ENCODE data around the gene CDPF1. TPM values are rescaled to one million over a fixed set of nuclear protein-coding genes. Genes with fewer than 3 reads are reported as not detected.
A peak's percentile ranks its signal among the peaks of the same experiment; 100 is the strongest.
"Not testable (repeated sequence)": the region's sequence is repeated elsewhere in the genome, so short reads cannot be mapped to it uniquely, and the experiment has no call there.

Gene CDPF1
- polyA plus RNA-seq, 12 donors, result 9.5 to 14.2 (median 11.0) TPM; not detected in 2

GRCh38 chr22:46286941-46287872, 37.1 kb upstream of the CDPF1 start:
- no peak for DNase-seq

GRCh38 chr22:46286006-46286405, 35.9 kb upstream of the CDPF1 start:
- DNase-seq, result no peak

GRCh38 chr22:46281866-46282678, 32.0 kb upstream of the CDPF1 start:
- no peak for DNase-seq

GRCh38 chr22:46280999-46281623, 31.0 kb upstream of the CDPF1 start:
- no peak for DNase-seq

- no peak for DNase-seq
Measured at GRCh38 chr22:46280063-46280817, 30.1 kb upstream of the CDPF1 start.

GRCh38 chr22:46278656-46279645, 28.9 kb upstream of the CDPF1 start:
- DNase-seq, result no peak

GRCh38 chr22:46276563-46276962, 26.5 kb upstream of the CDPF1 start:
- no peak for DNase-seq

- DNase-seq, result no peak
Measured at GRCh38 chr22:46275455-46276122, 25.5 kb upstream of the CDPF1 start.

- no peak for DNase-seq
Measured at GRCh38 chr22:46274381-46274780, 24.3 kb upstream of the CDPF1 start.

- DNase-seq, result no peak
Measured at GRCh38 chr22:46273432-46274148, 23.5 kb upstream of the CDPF1 start.

GRCh38 chr22:46272762-46273431, 22.8 kb upstream of the CDPF1 start:
- DNase-seq, result no peak

- DNase-seq, result no peak
Measured at GRCh38 chr22:46272196-46272595, 22.1 kb upstream of the CDPF1 start.

- no peak for DNase-seq
Measured at GRCh38 chr22:46269564-46269963, 19.5 kb upstream of the CDPF1 start.

GRCh38 chr22:46267431-46268279, 17.6 kb upstream of the CDPF1 start, which contains the start of gene TTC38:
TTC38 (plus strand) TSS chr22:46268008; CDS start chr22:46268040, 32 bp downstream.
- peak; percentile 90 for DNase-seq

GRCh38 chr22:46265627-46266026, 15.5 kb upstream of the CDPF1 start:
- DNase-seq, result not testable (repeated sequence)

- DNase-seq, result not testable (repeated sequence)
Measured at GRCh38 chr22:46264520-46264919, 14.4 kb upstream of the CDPF1 start.

GRCh38 chr22:46263216-46263590, 13.1 kb upstream of the CDPF1 start, which contains the start of gene PKDREJ:
PKDREJ (minus strand) TSS chr22:46263343; CDS start chr22:46263322, 21 bp downstream.
- no peak for DNase-seq
